Stimulated activated CD8-positive, alpha-beta memory T cell treated with anti-CD3 and anti-CD28 coated beads, Interleukin-4, amount 100 ng/mL, for 4 hours (primary cell): Measurements from ENCODE around the gene LDAF1.
"Not testable (repeated sequence)": the region's sequence is repeated elsewhere in the genome, so short reads cannot be mapped to it uniquely, and the experiment has no call there.

Experiments used
- DNase-seq, 2 donors: peaks; one replicate each; pipeline ENCODE4 v3.0.0-alpha.2; 2020; ENCODE audit warnings: low read depth in 2 of 2, low spot score in 1 of 2

Gene LDAF1

DNA sequence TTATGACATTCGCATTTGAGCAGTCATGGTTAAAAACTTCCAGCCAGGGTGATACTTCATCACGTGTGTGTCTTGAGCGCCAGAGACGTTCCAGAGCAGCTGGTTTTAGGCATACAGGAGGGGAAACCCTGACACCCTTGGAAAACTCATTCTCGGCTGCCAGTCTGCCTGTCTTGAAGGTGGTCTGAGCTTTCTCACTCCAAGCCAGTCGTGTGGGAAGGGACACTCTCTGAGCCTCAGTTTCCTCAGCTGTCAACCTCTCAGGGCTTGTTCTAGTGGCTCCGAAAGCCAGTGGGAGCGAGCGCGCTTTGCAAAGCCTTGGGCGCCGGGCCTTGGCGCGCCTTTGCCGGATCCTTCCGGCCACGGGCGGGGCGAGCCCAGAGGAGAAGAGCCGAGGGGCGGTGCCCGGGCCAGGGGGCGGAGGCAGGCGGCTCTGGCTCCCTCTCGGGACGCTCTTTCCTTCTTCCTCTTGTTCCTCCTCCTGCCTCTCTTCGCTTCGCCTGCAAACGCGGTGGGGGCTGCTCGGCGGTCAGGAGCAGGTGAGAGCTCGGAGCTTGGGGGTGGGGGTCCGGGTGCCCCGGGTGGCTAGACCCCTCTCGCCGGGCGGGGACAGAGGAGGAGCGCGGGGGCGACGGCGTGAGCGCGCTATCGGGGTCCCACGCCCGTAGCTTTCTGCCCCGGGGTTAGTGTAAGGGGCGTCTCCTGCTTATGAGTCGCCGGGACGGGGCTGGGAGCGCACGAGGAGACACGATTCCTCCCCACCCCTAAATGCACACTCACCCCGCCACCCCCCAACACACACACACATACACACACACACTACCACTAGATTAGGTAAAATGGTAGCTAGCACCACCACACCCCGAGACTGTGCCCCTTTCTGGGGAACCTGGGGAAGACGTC lies at the start of gene LDAF1:
LDAF1 (plus strand) TSS at position 467 of the 903 bp plus-strand sequence. CDS start 2,509 bp downstream, outside the sequence.
- DNase-seq, result peak; percentile 41 to 47

DNA sequence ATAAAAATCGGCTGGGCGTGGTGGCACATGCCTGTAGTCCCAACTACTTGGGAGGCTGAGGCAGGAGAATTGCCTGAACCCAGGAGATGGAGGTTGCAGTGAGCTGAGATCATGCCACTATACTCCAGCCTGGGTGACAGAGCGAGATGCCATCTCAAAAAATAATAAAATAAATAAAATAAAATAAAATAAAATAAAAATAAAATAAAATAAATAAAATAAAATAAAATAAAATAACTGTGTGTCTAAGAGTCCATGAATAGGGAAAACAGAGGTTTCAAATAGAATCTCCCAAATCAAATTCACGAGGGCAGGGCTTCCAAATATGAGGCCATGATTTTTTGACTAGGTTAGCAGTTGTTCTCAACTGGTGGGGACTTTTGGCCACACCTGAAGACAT lies 42.9 kb upstream of the LDAF1 start:
- DNase-seq, result not testable (repeated sequence)

DNA sequence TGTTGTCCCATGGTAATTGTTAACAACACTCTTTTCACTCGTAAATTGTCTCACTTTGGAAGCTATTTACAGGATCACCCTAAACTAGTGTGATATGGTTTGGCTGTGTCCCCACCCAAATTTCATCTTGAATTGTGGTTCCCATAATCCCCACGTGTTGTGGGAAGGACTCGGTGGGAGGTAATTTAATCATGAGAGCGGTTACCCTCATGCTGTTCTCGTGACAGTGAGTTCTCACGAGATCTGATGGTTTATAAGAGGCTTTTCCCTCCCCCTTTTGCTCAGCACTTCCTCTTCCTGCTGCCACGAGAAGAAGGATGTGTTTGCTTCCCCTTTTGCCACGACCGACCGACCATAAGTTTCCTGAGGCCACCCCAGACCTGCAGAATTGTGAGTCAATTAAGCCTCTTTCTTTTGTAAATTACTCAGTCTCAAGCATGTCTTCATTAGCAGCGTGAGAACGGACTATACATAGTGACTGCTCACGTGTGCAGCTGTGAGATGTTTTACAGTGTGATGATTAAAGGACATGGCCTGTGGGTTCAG lies 42.3 kb upstream of the LDAF1 start:
- DNase-seq, result no peak

DNA sequence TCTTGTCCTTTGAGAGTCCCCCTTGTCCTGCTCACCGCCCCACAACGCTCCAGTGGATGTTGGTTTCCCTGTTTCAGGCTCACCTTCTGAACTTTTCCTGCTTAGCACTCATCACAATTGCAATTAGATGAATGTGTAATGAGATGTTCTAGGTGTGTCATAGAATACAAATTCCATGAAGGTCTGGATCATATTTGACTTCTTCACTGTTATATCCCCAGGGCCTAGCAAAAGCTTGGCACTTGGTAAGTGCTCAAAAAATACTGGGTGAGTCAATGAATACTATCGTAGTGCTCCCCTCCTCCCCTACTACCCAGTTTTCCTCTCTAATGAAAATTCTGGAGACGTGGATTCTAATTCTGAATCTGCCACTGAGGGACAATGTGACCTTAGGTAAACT lies 40.9 kb upstream of the LDAF1 start:
- DNase-seq, result no peak

GRCh38 chr16:21120976-21121520 lies 37.4 kb upstream of the LDAF1 start:
- DNase-seq, result no peak

- no peak for DNase-seq
Observed at GRCh38 chr16:21125191-21125590, 33.3 kb upstream of the LDAF1 start.

GRCh38 chr16:21126518-21126917 lies 32.0 kb upstream of the LDAF1 start:
- DNase-seq, result no peak

DNA sequence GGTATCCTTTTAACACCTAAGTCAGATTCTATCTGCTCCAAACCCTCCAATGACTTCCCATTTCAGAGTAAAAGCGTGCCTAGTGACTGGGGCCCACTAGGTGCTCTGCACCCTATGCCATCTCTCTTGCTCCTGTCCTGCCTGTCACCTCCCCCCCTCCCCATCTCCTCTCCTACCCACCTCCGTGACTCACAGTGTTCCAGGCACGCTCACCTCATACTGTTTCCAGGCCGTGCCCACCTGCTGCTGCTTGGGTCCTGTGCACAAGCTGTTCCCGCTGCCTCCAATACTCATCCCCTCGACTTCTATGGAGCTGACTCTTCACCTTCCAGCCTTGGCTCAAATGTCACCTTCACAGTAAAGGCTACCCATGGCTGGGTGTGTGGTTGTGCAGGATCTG lies 29.5 kb upstream of the LDAF1 start:
- DNase-seq, result no peak

GRCh38 chr16:21130811-21131210 lies 27.7 kb upstream of the LDAF1 start:
- DNase-seq, result no peak

DNA sequence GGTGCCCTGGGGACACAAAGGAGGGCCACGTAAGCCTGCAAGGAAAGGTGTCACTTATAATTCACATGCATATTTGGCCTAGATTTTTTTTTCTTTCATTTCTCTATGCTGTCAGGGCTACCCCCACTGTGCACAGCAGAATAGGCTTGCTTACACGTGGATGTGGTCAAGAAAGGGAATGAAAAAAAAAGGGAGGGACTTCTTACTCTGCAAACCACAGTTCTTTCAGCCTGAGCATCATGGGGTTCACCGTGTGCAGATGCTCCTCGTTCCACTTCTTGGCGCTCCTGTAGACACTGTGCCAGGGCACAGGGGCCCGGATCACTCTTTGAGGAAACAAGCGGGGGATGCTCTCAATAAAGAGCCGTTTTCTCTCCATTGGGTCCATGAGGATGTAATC lies 24.4 kb upstream of the LDAF1 start:
- DNase-seq, result no peak

DNA sequence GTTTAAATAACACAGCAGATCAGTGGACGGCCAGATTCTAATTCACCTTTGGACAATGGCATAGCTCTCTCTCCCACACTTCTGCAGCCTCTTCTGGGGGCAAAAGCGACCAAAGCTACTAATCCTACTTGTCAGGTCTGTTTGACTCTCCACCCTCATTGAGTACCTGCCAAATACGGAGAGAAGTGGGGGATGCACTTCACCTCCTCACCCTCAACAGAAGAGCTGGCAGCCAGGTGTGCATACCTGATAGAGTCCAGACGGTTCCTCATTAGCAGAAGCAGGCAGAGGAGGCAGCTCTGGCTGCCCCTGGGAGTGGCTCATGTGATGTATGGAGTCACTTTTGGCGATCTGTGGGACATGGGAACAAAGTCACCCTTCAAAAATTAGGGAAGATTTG lies 12.7 kb upstream of the LDAF1 start:
- DNase-seq, result no peak

DNA sequence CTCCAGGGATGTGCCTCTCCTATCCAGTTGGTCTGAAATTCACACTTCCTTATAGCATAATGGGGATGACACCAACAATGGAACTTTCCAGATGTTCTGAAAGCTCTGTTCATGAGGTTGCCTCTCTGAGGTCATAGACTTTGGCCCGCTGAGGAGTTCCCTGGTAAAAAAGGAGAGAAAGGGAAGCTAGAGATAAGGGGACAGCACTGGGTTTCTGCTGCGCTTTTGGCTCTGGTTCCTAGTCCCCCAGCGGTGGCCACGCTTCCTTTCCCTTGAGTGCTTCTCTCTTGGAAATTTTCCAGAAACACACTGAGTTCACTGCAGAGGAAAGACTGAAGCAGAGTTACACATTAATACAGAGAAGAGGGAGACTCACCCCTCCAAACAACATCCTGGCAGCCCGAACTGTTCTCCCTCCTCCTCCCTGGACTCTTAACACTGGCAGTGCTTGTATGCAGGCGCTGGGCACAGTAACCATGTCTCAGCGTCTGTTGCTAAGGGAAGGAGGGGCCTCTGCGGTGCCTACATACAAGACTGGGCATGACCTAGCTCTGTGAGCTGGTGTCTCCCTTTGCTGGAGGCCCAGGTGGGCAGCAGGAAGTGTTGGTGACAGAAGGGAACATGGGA lies 8.0 kb upstream of the LDAF1 start, which contains the start of gene DNAH3:
DNAH3 (minus strand) TSS at position 472 of the 627 bp plus-strand sequence. CDS start 527 bp downstream, outside the sequence.
- DNase-seq, result no peak

- DNase-seq, result not testable (repeated sequence)
Observed at GRCh38 chr16:21152160-21153030, 6.1 kb upstream of the LDAF1 start.

GRCh38 chr16:21153124-21153729 lies 5.2 kb upstream of the LDAF1 start:
- not testable (repeated sequence) for DNase-seq

- DNase-seq, result not testable (repeated sequence)
Observed at GRCh38 chr16:21156011-21156410, 2.5 kb upstream of the LDAF1 start.

DNA sequence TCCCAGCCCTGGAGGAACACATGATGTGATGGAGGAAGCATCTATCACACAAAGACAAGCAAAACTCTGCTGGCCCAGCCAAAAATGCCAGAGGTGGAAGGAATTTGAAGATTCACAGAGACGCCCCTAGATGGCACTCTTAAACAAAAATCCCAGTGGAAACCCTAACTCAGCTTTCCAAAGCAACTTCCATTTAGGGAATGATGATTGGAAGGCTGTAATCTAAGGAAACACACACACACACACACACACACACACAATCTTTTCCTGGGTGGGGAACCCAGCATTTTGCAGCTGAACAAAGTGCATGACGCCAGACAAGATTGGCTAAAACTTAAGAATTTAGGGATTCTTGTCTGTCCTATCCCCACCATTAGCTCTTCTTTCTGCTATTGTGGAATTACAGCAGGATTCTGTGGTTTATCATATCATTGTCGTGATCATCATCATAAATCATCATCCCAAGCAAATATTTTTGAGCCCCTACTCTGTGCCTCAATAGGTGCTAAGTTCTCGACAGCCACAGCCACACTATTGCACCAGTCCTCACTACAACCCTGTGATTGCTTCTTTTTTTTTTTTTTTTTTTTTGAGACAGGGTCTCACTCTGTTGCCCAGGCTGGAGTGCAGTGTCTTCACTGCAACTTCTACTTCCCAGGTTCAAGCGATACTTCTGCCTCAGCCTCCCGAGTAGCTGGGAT lies 1.6 kb upstream of the LDAF1 start:
- DNase-seq, result no peak

DNA sequence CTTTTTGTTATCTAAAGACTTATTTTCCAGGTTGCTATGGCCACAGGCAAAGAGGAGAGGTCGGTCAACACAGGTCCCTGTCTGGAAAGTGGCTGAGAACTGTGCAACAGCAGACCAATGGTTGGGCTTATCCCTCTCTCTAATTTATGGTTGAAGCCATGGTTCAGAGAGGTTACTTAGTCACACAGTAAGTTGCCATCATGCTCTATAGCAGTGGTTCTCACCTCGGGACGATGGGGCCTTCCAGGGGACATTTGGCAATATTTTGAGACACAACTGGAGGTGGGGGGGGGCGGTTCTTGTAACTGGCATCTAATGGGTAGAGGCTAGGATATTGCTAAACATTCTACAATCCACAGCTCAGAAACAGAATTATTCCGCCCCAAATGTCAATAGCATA lies 842 bp upstream of the LDAF1 start:
- DNase-seq, result no peak

GRCh38 chr16:21159281-21159951 lies 942 bp downstream of the LDAF1 start:
- DNase-seq, result no peak

GRCh38 chr16:21160276-21160675 lies 1.8 kb downstream of the LDAF1 start:
- no peak for DNase-seq
